DOHH2 (cell line): Measurements from ENCODE around the gene EFNA5.

Source experiments
- H3F3A ChIP-seq: fragments of 200-600 bp; sonication (generic), shearing (Covaris generic); 2 replicates; pipeline ENCODE4 v1.6.0; 2016; ENCODE audit warnings: antibody characterized with exemption, mild to moderate bottlenecking; ENCODE audit not compliant: control insufficient read depth, insufficient read depth
- H3K27ac ChIP-seq: fragments of 200-600 bp; sonication (generic); 2 replicates; pipeline ENCODE4 v1.5.1; 2014; ENCODE audit warnings: low read depth, mild to moderate bottlenecking, low read length, moderate library complexity
- H3K27me3 ChIP-seq: fragments of 200-600 bp; sonication (generic); 2 replicates; pipeline ENCODE4 v1.6.1; 2014; ENCODE audit warnings: mild to moderate bottlenecking, low read length, mixed read lengths; ENCODE audit not compliant: control insufficient read depth
- H3K36me3 ChIP-seq: fragments of 200-600 bp; sonication (generic); 2 replicates; pipeline ENCODE4 v1.6.1; 2014; ENCODE audit warnings: mild to moderate bottlenecking, low read length, moderate library complexity, mixed read lengths; ENCODE audit not compliant: control insufficient read depth
- H3K4me1 ChIP-seq: fragments of 200-600 bp; sonication (generic); 2 replicates; pipeline ENCODE4 v1.6.1; 2014; ENCODE audit warnings: mild to moderate bottlenecking, low read length, mixed read lengths; ENCODE audit not compliant: control insufficient read depth
- H3K4me2 ChIP-seq: fragments of 200-600 bp; sonication (generic); 2 replicates; pipeline ENCODE4 v1.6.0; 2014; ENCODE audit warnings: mild to moderate bottlenecking, low read length, moderate library complexity
- H3K4me3 ChIP-seq: fragments of 200-600 bp; sonication (generic); 2 replicates; pipeline ENCODE4 v1.5.1; 2014; ENCODE audit warnings: mild to moderate bottlenecking, low read length, mixed read lengths
- H3K79me2 ChIP-seq: fragments of 200-600 bp; sonication (generic); 2 replicates; pipeline ENCODE4 v1.6.1; 2014; ENCODE audit warnings: mild to moderate bottlenecking, low read length, mixed read lengths; ENCODE audit not compliant: control insufficient read depth
- H3K9me2 ChIP-seq: fragments of 200-600 bp; sonication (generic); replicated peaks from 2 replicates; pipeline ENCODE4 v1.6.1; 2014; ENCODE audit warnings: mild to moderate bottlenecking, low read length, mixed read lengths; ENCODE audit not compliant: control insufficient read depth
- H3K9me3 ChIP-seq: fragments of 200-600 bp; sonication (generic); 2 replicates; pipeline ENCODE4 v1.6.1; 2014; ENCODE audit warnings: antibody characterized with exemption, low read length, mixed read lengths; ENCODE audit not compliant: control insufficient read depth, insufficient read depth
- H4K20me1 ChIP-seq: fragments of 200-600 bp; sonication (generic); 2 replicates; pipeline ENCODE4 v1.6.0; 2014; ENCODE audit warnings: low read depth, mild to moderate bottlenecking, antibody characterized with exemption, low read length, moderate library complexity; ENCODE audit not compliant: control insufficient read depth, insufficient read depth
- EZH2phosphoT487 ChIP-seq: fragments of 200-600 bp; sonication (generic); IDR thresholded peaks from 2 replicates; pipeline ENCODE4 v1.6.1; 2017; ENCODE audit warnings: borderline replicate concordance, mild to moderate bottlenecking, antibody characterized with exemption, low read length, moderate library complexity, mixed read lengths
- TF ChIP-seq, protein P1 (sequence below): fragments of 200-600 bp; sonication (generic); IDR thresholded peaks from one replicate; pipeline ENCODE4 v1.5.1; 2014; ENCODE audit warnings: antibody characterized with exemption, mild to moderate bottlenecking, low read depth, low read length; ENCODE audit not compliant: poor library complexity, severe bottlenecking

EFNA5 gene

DNA sequence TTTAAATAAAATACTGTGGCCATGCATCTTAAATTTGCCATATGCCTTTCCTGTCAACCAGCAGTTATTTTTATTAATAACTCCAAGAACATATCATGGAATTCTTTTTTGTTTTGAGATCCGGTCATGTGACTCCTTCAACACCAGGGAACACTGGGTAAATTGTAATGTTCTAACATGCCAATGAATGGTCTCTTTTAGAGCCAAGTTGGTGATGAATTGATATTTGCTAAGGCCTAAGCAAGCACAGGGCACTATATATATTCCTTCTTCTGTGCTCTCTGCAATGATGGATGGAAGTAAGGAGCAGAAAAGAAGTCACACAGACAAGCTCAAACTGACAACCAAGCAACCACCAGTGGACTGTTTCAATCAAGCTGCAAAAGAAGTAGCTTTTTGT is 124.0 kb downstream of the EFNA5 start:
- Histone ChIP-seq H3K4me2 (no peak overlapping the region), H3K79me2 (no peaks in the 10 kb centered on the region), H3K9me2 (no peaks in the 10 kb centered on the region), H3K36me3 (no peaks in the 10 kb centered on the region), H3K4me1 (no peaks in the 10 kb centered on the region), H3K27me3 (no peaks in the 10 kb centered on the region), H3K9me3 (no peaks in the 10 kb centered on the region), H3K4me3 (no peak overlapping the region), H3F3A (no peaks in the 10 kb centered on the region), H3K27ac (no peak overlapping the region), H4K20me1 (no peaks in the 10 kb centered on the region)
- TF ChIP-seq EZH2phosphoT487 = no peak

DNA sequence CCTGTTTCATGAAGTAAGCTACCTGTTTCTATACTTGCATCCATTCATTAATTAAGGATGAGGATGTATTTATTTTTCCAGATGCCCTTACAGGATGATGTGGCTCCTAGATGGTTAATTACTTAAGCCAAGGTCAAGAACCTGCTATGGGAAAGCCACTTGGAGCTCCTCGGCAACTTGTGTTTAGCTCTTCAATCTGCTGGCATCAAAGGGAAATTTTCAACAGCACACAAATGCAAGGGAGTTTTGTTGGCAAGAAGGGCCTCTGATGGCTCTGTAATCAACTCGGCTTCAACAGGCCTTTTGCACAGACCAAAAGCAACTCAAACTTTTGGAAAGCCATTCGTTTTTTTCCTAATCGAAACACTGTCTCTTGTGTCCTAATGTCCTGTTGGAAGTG is 125.3 kb downstream of the EFNA5 start:
- H3K4me2 ChIP-seq = no peak overlapping the region
- TF ChIP-seq, protein P1, sequence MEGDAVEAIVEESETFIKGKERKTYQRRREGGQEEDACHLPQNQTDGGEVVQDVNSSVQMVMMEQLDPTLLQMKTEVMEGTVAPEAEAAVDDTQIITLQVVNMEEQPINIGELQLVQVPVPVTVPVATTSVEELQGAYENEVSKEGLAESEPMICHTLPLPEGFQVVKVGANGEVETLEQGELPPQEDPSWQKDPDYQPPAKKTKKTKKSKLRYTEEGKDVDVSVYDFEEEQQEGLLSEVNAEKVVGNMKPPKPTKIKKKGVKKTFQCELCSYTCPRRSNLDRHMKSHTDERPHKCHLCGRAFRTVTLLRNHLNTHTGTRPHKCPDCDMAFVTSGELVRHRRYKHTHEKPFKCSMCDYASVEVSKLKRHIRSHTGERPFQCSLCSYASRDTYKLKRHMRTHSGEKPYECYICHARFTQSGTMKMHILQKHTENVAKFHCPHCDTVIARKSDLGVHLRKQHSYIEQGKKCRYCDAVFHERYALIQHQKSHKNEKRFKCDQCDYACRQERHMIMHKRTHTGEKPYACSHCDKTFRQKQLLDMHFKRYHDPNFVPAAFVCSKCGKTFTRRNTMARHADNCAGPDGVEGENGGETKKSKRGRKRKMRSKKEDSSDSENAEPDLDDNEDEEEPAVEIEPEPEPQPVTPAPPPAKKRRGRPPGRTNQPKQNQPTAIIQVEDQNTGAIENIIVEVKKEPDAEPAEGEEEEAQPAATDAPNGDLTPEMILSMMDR = no peak
- TF ChIP-seq EZH2phosphoT487 = no peak
- no peaks in the 10 kb centered on the region for H3K79me2 ChIP-seq
- no peaks in the 10 kb centered on the region for H3K4me1 ChIP-seq
- no peak overlapping the region for H3K4me3 ChIP-seq
- no peaks in the 10 kb centered on the region for H3F3A ChIP-seq
- H3K27me3 ChIP-seq = no peaks in the 10 kb centered on the region
- H3K36me3 ChIP-seq = no peaks in the 10 kb centered on the region
- no peaks in the 10 kb centered on the region for H4K20me1 ChIP-seq
- H3K27ac ChIP-seq = no peak overlapping the region
- H3K9me2 ChIP-seq = no peaks in the 10 kb centered on the region
- no peaks in the 10 kb centered on the region for H3K9me3 ChIP-seq

DNA sequence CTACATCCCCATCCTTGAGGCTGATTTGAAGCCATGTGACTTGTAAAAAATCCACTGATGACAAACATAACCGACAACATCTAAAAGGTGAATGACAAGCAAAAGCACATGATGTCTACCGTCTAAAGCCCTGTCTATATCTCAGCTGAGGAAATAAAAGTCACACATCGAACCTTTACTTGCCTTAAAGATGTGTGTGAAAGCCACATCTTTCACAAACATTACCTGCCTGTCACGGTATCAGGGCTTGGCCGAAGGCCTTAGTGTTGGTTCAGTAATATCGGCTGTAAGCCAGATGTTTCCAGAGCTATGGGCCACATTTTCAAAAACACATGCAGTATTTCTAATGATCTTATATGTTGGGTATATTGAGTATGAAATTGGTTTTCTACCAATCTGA is 125.8 kb downstream of the EFNA5 start:
- Histone ChIP-seq H3K4me2 (no peak overlapping the region), H3K36me3 (no peaks in the 10 kb centered on the region), H3K4me1 (no peaks in the 10 kb centered on the region), H4K20me1 (no peaks in the 10 kb centered on the region), H3K79me2 (no peaks in the 10 kb centered on the region), H3K9me2 (no peaks in the 10 kb centered on the region), H3F3A (no peaks in the 10 kb centered on the region), H3K27me3 (no peaks in the 10 kb centered on the region), H3K27ac (no peak overlapping the region), H3K9me3 (no peaks in the 10 kb centered on the region), H3K4me3 (no peak overlapping the region)
- TF ChIP-seq, protein P1 = no peak
- TF ChIP-seq EZH2phosphoT487 = no peak

DNA sequence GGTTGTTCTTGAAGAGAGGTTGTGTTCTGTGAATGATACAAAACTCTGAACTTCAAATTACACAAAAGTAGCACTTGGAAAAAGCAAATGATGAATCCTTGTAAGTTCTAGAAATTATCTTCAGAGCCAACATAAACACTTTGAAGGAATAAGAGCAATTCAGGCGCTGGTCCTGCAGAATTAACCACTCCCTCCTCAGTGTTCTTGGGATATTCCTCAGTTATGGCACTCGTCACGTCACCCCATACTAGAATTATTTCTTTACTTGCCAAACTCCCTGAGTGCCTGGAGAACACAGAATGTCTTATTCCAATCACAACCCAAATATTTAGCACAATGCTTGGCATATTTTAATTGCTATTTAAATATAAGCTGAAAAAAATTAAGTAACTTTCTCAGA is 126.3 kb downstream of the EFNA5 start:
- no peaks in the 10 kb centered on the region for H3K79me2 ChIP-seq
- no peak for TF ChIP-seq EZH2phosphoT487
- H3K27me3 ChIP-seq = no peaks in the 10 kb centered on the region
- no peaks in the 10 kb centered on the region for H3K4me1 ChIP-seq
- no peaks in the 10 kb centered on the region for H3K36me3 ChIP-seq
- no peak overlapping the region for H3K4me2 ChIP-seq
- no peak overlapping the region for H3K4me3 ChIP-seq
- H3F3A ChIP-seq = no peaks in the 10 kb centered on the region
- H3K9me2 ChIP-seq = no peaks in the 10 kb centered on the region
- no peak overlapping the region for H3K27ac ChIP-seq
- H3K9me3 ChIP-seq = no peaks in the 10 kb centered on the region
- H4K20me1 ChIP-seq = no peaks in the 10 kb centered on the region
